GOT3 (cell line): Measurements from ENCODE around the gene RORC.

ENCODE experiments used
- DNase-seq: peaks from one replicate; lab custom pipeline; 2025; ENCODE audit warnings: mixed read lengths; lab: John Stamatoyannopoulos, UW

RORC gene

GRCh38 chr1:151847867-151848596, 16.4 kb upstream of the RORC start:
- DNase-seq, result no peak

DNA sequence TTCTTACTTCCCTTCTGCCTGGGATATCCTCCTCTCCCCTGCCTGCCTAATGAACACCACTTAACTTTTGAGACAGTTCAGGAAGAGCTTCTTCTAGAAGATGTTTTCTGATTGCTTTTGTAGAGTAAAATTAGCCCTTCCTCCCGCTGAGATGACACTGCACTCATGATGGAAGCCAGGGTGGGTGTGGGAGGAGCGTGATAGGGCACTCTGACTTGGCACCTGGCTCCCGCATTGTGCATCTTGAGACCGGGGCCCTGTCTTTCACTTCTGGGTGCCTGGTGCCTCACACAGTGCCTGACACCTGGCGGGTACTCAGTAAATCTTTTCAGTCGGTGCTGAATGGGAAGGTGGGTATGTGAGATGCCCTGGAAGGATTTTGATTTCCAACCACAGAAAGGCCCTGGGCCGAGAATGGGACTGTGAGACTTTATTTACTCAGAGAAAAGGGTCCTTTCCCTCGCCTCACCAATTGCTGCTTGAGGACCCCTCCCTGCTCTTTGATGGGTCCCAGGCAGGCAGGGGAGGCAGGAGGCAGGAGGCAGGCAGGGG, 15.2 kb upstream of the RORC start:
- DNase-seq, result no peak

DNA sequence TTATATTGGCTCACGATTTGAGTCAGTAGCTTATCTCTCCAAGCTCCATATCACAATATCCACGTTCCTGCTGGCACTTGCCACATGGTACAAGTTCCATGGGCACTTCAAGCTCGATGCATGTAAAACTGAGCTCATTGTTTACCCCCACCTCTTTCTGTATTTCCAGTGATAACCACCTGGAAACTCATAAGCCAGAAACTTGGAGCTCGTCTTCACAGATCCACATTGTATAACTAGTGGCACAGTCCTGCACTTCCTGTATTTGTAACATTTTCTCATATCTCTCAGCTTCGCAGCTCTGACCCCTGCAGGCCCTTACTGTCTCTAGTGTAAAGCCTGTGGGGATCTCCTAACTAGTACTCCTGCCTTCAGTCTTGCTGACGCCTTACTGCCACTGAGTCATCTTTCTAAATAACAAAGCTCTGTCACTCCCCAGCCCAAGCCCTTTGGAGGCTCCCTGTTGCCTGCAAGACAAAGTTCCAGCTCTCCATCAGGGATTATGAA, 14.5 kb upstream of the RORC start:
- DNase-seq, result no peak

DNA sequence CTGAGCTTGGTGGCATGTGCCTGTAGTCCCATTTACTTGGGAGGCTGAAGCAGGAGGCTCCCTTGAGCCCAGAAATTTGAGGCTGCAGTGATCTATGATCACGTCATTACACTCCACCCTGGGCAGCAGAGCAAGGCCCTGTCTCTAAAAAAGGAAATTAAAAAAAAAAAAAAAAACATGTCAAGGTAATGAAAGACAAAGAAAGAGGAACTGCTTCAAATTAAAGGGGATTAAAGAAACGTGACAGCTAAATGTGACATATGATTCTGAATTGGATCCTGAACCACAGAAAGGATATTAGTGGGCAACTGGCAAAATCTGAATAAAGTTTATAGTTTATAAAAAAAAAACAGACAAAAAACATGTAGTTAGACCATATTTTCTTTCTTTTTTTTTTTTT, 11.8 kb upstream of the RORC start:
- DNase-seq, result no peak

- no peak for DNase-seq
Measured at GRCh38 chr1:151841141-151841540, 9.5 kb upstream of the RORC start.

DNA sequence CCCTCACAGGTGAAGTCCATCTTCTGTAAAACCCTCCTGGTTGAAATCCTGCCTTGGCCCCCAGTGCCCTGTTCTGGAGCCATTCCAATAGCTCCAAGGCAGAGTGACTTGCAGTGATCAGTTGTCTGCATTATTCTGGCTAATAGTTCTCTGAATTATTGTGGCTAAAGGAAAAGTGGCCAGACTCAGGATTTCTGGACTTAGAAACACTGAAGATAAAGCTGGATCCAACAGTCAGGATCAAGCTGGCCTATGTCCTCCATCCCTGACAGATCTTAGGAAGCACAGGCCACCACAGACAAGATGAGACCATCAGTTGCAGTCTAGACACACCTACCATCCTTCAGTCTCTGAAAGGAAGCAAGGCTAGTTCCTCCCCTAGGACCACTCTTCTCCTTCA, 8.8 kb upstream of the RORC start:
- DNase-seq, result no peak

DNA sequence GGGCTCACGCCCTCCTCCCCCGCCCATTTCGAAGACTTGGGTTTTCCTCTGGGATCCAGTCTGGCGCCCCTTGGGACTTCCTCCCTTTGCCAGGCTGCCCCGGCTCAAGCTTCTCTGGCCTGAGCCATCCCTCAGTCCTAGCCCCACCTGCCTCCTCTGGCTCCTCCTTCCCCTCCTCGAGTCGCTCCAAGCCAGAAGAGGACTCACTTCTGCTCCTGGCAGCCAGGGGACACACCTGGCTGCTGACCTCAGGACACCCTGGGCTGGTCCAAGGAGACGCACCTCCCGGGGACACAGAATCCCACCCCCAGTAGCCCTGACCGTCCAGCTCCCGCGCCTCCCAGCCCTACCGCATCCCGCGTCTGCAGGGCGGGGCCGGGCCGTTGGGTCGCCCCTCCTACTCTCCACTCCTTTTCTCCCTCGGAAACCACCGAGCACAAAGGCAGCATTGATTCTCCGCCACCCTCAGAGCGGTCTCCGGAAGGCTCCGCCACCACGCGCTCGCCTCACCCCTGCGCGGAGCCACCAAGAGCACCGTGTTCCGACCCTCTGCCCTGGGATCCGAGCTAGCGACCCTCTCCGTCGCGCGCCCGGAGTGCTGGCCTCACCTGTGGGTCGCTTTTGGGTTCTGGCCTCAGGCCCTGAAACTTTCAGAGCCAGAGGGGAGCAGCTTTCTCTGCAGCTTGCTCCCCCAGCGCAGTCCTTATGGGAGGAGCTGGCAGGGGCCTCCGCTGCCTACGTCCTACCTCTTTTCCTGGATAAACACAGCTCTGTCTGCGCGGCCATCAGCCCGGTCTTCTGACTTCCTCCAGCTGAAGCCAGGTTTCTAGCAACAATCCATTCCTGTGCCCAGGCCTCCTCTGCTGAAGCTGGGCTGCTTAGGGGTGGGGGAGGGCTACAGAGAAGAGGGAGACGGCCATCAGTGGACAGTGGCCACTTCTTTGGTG, 8.1 kb upstream of the RORC start, which contains the start of gene C2CD4D:
Gene C2CD4D, minus strand, starts transcription at position 364 of the 947 bp plus-strand sequence. CDS start 831 bp downstream, outside the sequence.
- no peak for DNase-seq

- no peak for DNase-seq
Measured at GRCh38 chr1:151839082-151839412, 7.4 kb upstream of the RORC start.

DNA sequence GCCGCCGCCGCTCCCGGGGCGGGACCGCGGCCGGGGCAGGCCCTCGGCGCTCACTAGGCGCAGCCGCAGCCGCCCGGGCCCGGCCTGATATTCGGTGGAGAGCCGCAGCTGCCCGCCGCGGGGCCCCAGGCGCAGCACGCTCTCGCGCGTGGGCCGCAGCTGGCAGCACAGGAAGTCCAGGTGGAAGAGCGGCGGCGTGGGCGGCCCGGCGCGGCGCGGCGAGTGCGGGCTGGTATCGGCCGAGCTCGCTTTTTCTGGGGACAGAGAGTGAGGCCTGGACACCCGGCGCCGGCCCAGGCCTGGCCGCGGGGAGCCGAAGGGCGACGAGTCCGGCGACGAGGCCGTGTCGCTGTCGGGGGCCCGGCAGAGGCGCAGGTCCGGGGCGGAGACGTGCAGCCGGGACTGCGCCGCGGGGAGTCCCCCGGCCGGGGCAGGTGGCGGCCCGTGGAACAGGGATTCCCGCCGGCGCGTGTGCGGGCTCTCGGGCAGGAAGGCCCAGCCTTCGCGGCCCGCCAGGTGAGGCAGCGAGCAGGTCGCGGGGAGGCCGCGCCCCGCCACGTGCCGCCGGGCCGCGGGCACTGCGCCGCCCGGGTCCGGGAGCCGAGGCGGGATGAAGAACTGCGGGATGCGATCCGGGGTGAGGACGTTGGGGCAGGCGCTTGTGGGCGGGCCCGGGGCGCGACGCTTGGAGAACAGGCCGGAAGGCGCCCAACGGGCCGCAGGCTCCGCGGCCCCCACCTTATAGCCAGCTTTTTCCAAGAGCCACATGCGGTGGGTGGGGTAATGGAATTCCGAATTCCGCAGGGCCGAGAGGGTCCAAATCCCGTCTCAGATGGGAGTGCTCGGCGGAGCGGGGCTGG, 6.8 kb upstream of the RORC start:
- DNase-seq, result no peak

DNA sequence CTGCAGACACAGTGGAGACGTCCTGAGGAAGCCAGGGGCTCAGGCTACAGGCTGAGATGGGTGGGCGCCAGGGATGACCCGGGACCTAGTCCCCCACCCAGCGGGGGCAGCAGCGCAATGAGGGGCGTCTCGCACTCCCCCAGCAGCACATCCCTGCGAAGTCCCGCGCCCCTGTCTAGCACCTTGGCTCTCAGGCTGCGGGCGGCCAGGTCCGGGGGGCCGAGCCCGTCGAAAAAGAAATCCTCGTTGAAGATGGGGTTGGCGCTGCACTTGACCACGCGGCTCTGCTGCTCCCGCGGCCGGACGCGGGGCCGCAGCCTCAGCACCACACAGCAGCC, 6.3 kb upstream of the RORC start:
- DNase-seq, result no peak

DNA sequence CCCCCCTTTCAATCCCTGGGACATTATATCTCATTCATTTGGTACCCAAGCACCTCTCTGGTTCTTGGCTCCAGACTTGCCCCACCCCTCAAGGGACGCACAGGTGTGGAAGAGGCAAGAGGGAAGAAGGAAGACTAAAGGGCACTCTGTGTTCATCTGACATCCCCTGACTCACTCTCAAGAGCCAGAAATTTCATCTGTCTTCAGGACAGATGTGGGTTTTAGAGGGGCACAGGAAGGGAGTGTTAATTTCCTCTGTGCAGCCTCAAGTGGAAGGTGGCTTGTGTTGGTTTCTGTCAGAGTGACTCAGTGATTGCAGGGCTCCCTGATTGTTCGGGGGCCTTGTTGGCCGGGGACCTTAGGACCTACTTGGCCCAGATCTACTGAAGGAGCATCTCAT, 5.6 kb upstream of the RORC start:
- DNase-seq, result no peak

GRCh38 chr1:151835596-151835995, 4.0 kb upstream of the RORC start:
- no peak for DNase-seq

DNA sequence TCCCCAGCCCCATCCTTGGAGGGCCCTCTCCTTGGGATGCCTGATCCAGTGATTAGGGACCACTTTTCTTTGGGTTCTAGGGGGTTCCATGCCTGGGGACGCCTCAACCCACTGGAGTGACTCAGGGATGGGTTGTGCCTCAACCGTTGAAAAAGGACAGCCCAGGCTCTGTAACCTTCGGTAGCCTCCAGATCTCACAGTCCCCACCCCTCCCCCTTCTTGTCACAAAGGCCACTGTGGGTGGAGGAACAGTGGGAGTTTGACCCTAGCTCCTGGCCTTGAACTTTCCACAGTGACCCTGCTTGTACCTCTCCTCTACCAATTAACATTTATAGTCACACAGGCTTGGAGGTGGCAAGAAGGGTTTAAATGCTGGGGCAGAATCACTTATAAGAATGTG, 2.6 kb upstream of the RORC start:
- no peak for DNase-seq

DNA sequence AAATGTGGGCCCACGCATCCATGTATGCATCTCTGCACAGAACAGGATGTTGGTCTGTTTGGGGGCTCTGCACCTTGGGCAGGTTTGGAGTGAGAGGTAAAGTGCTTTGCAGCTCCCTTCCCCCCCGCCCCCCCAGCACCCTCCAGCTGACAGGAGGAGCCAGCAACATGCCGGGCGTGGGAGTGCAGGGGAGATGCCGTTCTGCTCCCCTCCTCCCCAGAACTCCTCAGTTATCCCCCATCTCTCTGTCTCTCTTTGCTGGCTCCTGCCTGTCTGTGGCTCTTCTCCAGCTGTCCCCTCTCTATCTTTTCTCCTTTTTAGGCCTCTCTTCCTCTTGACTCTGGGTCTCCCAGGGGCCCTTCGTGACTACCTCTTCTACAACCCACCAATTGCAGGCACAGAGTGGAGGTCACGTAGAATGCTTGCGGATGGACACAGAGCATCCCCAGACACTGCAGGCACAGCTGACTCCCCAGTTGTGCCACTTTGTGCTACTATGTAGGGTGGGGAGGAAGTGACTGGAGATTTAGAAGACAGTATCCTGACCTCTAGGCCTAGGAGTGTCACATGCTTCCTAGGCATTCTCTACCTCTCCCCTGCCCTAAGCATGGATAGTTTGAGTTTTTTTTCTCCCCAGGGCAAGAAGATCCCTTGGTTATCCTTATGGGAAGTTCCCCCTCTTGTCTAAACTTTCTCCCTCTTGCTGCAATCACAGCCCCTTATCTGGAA, 1.7 kb upstream of the RORC start:
- DNase-seq, result no peak

GRCh38 chr1:151832318-151832980, 847 bp upstream of the RORC start:
- DNase-seq, result no peak

GRCh38 chr1:151831256-151831591, 378 bp downstream of the RORC start:
- no peak for DNase-seq

GRCh38 chr1:151830055-151830454, 1.5 kb downstream of the RORC start:
- no peak for DNase-seq

- DNase-seq, result no peak
Measured at GRCh38 chr1:151829352-151830046, 2.1 kb downstream of the RORC start.

DNA sequence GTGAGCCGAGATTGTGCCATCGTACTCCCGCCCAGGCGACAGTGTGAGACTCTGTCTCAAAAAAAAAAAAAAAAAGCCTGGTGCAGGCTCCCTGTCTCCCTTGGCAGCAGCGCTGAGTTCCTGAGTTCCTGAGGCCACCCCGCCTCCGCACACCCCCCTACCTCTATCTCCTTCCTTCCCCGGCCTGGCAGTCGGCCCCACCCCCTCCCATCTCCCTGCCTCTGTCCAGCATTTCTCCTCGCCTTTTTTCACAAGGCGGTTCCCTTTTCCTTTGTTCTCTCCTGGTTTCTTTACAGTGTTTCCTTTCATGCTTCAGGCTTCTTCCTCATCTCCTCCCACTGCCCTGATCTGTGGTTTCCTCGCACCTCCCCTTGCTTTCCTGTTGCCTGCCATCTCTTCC, 2.7 kb downstream of the RORC start:
- no peak for DNase-seq

DNA sequence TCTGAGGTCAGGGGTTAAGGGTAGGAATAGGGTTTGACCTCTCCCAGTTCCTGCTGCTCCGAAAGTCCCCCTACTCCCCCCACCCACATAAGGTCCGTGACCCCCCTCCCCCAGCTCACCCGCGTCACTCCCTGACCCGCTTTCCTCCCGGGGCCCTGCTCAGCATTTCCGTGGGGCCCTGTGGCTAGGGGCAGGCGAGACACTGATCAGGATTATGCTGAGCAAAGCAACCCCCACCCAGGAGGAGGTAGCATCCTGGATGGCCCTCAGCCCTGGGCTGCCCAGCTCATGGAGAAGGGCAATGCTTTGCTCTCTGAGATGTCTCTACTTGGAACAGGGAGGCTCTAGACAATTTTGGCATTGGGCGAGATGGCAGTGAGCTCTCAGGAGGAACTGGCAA, 3.7 kb downstream of the RORC start:
- no peak for DNase-seq
